ENCODE data around the gene NPFFR1.
A peak's percentile ranks its signal among the peaks of the same experiment; 100 is the strongest.

NPFFR1 gene

DNA sequence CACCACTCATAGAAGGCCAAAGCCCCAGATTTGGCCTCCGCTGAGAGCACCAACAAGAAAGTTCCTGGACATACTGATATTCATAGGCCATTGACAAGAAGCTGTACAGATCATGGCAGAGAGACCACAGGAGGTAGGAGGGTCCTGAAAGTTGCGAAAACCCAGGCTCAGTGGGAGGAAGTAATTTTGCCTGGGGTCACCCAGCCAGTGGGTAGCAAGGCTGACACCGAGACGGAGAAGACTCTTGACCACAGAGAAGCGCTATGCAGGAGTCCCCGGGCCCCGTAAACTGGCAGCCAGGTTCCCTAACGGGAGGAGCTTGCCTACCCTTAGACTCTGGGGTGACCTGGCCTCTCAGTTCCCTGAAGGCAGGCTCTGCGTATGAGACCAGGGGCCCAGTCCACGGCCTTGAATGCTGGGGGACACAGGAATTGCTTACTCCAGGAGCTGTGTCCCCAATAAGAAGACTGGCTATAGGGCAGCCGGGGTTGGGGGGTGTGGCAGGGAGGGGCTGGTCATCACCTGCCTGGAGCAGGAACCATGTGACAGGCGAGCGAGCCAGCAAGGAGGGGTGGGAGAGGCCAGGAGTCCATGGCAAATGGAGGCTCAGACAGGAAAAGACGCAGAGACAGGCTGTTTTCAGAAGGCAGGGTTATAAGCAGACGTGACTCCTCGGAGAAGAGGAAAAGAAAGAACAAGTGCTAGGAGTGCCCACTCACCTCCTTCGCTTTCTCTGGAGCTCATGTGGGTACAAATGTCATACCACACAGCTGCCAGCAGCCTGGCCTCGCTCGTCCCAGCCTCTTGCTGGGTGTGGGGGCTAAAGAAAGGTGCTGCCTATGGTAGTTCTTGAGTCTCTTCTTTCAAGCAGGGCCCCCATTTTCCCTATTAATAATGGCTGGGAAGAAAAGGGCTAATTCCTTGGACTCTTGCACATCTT is 24.6 kb upstream of the NPFFR1 start:
- no peak overlapping the region for H2BK120ac ChIP-seq (ENCODE audit: insufficient read depth, low read length, poor library complexity)
- no CpG with 5 or more reads among the region's 19 CpGs for WGBS (ENCODE audit: extremely low coverage, insufficient coverage, insufficient read length)
- H4K8ac ChIP-seq (ENCODE audit: low read depth, low read length), result no peak overlapping the region
- H3K36me3 ChIP-seq (ENCODE audit: control insufficient read depth in 1 of 2, insufficient read depth in 2 of 2, low read length in 2 of 2), result no peaks in the 10 kb centered on the region
- no peak overlapping the region for H3K18ac ChIP-seq (ENCODE audit: low read length)
- H4K91ac ChIP-seq (ENCODE audit: low read depth, low read length), result no peak overlapping the region
- no peak overlapping the region for H3K9ac ChIP-seq (ENCODE audit: low read length)
- no peak overlapping the region for H3K4ac ChIP-seq (ENCODE audit: low read depth, low read length)
- no peak overlapping the region for H2BK12ac ChIP-seq (ENCODE audit: low read length)
- no peak overlapping the region for H2BK5ac ChIP-seq (ENCODE audit: low read depth, low read length, poor library complexity)
- H3K9me3 ChIP-seq (ENCODE audit: insufficient read depth, low read depth, low read length), result no peaks in the 10 kb centered on the region
- H3K4me3 ChIP-seq (ENCODE audit: low read depth, low read length), result no peak overlapping the region
- no peak overlapping the region for H2AK5ac ChIP-seq (ENCODE audit: low read length)
- no peaks in the 10 kb centered on the region for H3K4me1 ChIP-seq (ENCODE audit: control insufficient read depth in 1 of 2, insufficient read depth in 2 of 2, low read length in 2 of 2)
- H3K79me2 ChIP-seq (ENCODE audit: control insufficient read depth, insufficient read depth, low read length, poor library complexity), result no peaks in the 10 kb centered on the region
- H3K27ac ChIP-seq (ENCODE audit: low read depth, low read length), result no peak overlapping the region
- H4K12ac ChIP-seq (ENCODE audit: low read depth, low read length), result no peak overlapping the region
- H3K4me2 ChIP-seq (ENCODE audit: low read length), result no peak overlapping the region
- no peak overlapping the region for H3K14ac ChIP-seq (ENCODE audit: low read length)
- H2AFZ ChIP-seq (ENCODE audit: insufficient read depth, low read length, poor library complexity), result no peak overlapping the region
- H3K79me1 ChIP-seq (ENCODE audit: low read length), result no peaks in the 10 kb centered on the region
- DNase-seq, result no peak
- no peak overlapping the region for H3K23ac ChIP-seq (ENCODE audit: low read length)
- no peaks in the 10 kb centered on the region for H3K27me3 ChIP-seq (ENCODE audit: insufficient read depth, low read length)

DNA sequence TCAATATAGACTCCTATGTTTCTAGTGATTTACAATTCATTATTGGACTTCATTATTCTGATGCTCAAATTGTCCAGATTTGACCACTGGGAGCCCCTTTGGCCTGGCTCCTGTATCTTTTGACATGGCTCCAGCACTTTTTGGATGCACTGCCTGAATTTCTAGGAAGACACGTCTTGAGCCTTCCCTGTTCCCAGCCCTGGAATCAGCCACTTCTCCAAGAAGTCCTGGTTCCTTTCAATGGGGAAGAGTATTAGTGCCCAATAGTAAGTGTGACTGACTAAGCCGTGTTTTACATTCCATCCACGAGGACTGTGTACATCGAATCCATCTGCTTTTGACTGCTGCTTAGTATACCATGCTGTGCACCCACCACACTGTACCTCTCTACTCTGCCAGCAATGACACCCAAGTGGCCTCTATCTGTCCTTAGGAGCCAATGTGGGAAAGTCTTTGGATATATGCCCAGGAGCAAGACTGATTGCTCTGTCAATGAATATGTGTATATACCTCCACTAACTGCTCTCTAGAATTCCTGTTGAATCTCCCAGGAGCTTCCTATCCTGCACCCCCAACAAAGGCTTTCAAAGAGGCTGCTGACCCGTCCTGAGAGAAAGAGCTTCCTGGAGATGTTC is 23.2 kb upstream of the NPFFR1 start:
- Histone ChIP-seq H3K14ac (ENCODE audit: low read length) (no peak overlapping the region), H3K4me2 (ENCODE audit: low read length) (no peak overlapping the region), H2BK12ac (ENCODE audit: low read length) (no peak overlapping the region), H3K9me3 (ENCODE audit: insufficient read depth, low read depth, low read length) (no peaks in the 10 kb centered on the region), H3K18ac (ENCODE audit: low read length) (no peak overlapping the region), H3K79me1 (ENCODE audit: low read length) (no peaks in the 10 kb centered on the region), H3K4me3 (ENCODE audit: low read depth, low read length) (no peak overlapping the region), H3K4ac (ENCODE audit: low read depth, low read length) (no peak overlapping the region), H3K79me2 (ENCODE audit: control insufficient read depth, insufficient read depth, low read length, poor library complexity) (no peaks in the 10 kb centered on the region), H4K8ac (ENCODE audit: low read depth, low read length) (no peak overlapping the region), H4K91ac (ENCODE audit: low read depth, low read length) (no peak overlapping the region), H3K9ac (ENCODE audit: low read length) (no peak overlapping the region), H2AK5ac (ENCODE audit: low read length) (no peak overlapping the region), H4K12ac (ENCODE audit: low read depth, low read length) (no peak overlapping the region), H3K27me3 (ENCODE audit: insufficient read depth, low read length) (no peaks in the 10 kb centered on the region), H3K23ac (ENCODE audit: low read length) (no peak overlapping the region), H3K27ac (ENCODE audit: low read depth, low read length) (no peak overlapping the region), H2AFZ (ENCODE audit: insufficient read depth, low read length, poor library complexity) (no peak overlapping the region), H2BK120ac (ENCODE audit: insufficient read depth, low read length, poor library complexity) (no peak overlapping the region), H3K4me1 (ENCODE audit: control insufficient read depth in 1 of 2, insufficient read depth in 2 of 2, low read length in 2 of 2) (no peaks in the 10 kb centered on the region), H2BK5ac (ENCODE audit: low read depth, low read length, poor library complexity) (no peak overlapping the region), H3K36me3 (ENCODE audit: control insufficient read depth in 1 of 2, insufficient read depth in 2 of 2, low read length in 2 of 2) (no peaks in the 10 kb centered on the region)
- no peak for DNase-seq
- no CpG with 5 or more reads among the region's 5 CpGs for WGBS (ENCODE audit: extremely low coverage, insufficient coverage, insufficient read length)

DNA sequence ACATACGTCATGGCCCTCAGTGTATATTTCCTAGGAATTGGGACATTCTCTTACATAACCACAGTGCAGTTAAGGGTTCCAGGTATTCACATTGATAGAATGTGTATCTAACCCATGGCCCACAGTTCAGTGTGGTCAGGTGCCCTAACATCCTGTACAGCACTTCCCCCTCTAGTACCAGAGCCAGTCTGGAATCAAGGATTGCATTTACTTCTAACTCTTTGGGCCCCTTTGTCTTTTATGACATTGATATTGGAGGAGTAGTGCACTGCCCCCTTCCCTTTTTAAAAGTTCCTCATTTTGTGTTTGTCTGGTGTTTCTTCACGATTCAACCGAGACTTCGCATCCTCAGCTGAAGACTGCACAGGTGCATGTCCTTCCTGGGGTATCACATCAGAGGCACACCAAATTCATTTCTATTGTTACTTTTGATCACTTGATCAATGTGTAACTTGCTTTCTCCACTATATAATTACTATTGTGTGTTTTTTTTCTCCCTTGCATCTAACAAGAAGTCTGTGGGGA is 22.4 kb upstream of the NPFFR1 start:
- Histone ChIP-seq H3K36me3 (ENCODE audit: control insufficient read depth in 1 of 2, insufficient read depth in 2 of 2, low read length in 2 of 2) (no peaks in the 10 kb centered on the region), H2AFZ (ENCODE audit: insufficient read depth, low read length, poor library complexity) (no peak overlapping the region), H3K4me2 (ENCODE audit: low read length) (no peak overlapping the region), H2BK120ac (ENCODE audit: insufficient read depth, low read length, poor library complexity) (no peak overlapping the region), H4K8ac (ENCODE audit: low read depth, low read length) (no peak overlapping the region), H3K4me1 (ENCODE audit: control insufficient read depth in 1 of 2, insufficient read depth in 2 of 2, low read length in 2 of 2) (no peaks in the 10 kb centered on the region), H3K27ac (ENCODE audit: low read depth, low read length) (no peak overlapping the region), H4K12ac (ENCODE audit: low read depth, low read length) (no peak overlapping the region), H3K9ac (ENCODE audit: low read length) (no peak overlapping the region), H3K4me3 (ENCODE audit: low read depth, low read length) (no peak overlapping the region), H2BK12ac (ENCODE audit: low read length) (no peak overlapping the region), H3K79me1 (ENCODE audit: low read length) (no peaks in the 10 kb centered on the region), H3K27me3 (ENCODE audit: insufficient read depth, low read length) (no peaks in the 10 kb centered on the region), H2AK5ac (ENCODE audit: low read length) (no peak overlapping the region), H3K18ac (ENCODE audit: low read length) (no peak overlapping the region), H2BK5ac (ENCODE audit: low read depth, low read length, poor library complexity) (no peak overlapping the region), H3K9me3 (ENCODE audit: insufficient read depth, low read depth, low read length) (no peaks in the 10 kb centered on the region), H3K79me2 (ENCODE audit: control insufficient read depth, insufficient read depth, low read length, poor library complexity) (no peaks in the 10 kb centered on the region), H4K91ac (ENCODE audit: low read depth, low read length) (no peak overlapping the region), H3K4ac (ENCODE audit: low read depth, low read length) (no peak overlapping the region), H3K14ac (ENCODE audit: low read length) (no peak overlapping the region), H3K23ac (ENCODE audit: low read length) (no peak overlapping the region)
- no peak for DNase-seq
- no CpG with 5 or more reads among the region's 4 CpGs for whole genome bisulfite sequencing (ENCODE audit: extremely low coverage, insufficient coverage, insufficient read length)

DNA sequence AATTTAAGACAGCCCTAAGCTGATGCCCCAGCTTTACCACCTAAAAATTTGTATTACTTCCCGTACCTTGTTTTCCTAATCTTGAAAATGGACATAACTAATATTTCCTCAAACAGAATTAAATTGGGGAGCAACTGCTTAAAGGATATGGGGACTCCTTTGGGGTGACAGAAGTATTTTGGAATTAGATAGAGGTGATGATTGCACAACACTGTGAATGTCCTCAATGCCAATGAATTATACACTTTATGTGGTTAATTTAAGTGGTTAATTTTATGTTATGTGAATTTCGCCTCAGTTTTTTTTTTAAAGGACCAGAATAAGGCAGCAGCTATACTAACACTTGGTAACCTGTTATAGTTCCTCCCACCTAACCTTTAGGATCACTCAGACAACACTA is 19.9 kb upstream of the NPFFR1 start:
- no CpG with 5 or more reads among the region's 2 CpGs for WGBS (ENCODE audit: extremely low coverage, insufficient coverage, insufficient read length)
- H4K8ac ChIP-seq (ENCODE audit: low read depth, low read length), result no peak overlapping the region
- H2BK120ac ChIP-seq (ENCODE audit: insufficient read depth, low read length, poor library complexity), result no peak overlapping the region
- H3K27me3 ChIP-seq (ENCODE audit: insufficient read depth, low read length), result no peaks in the 10 kb centered on the region
- no peak overlapping the region for H4K12ac ChIP-seq (ENCODE audit: low read depth, low read length)
- no peak overlapping the region for H3K27ac ChIP-seq (ENCODE audit: low read depth, low read length)
- no peak overlapping the region for H2AK5ac ChIP-seq (ENCODE audit: low read length)
- H3K79me1 ChIP-seq (ENCODE audit: low read length), result no peaks in the 10 kb centered on the region
- DNase-seq, result no peak
- H2BK5ac ChIP-seq (ENCODE audit: low read depth, low read length, poor library complexity), result no peak overlapping the region
- no peak overlapping the region for H2AFZ ChIP-seq (ENCODE audit: insufficient read depth, low read length, poor library complexity)
- no peaks in the 10 kb centered on the region for H3K9me3 ChIP-seq (ENCODE audit: insufficient read depth, low read depth, low read length)
- H3K23ac ChIP-seq (ENCODE audit: low read length), result no peak overlapping the region
- no peak overlapping the region for H3K4ac ChIP-seq (ENCODE audit: low read depth, low read length)
- no peak overlapping the region for H3K14ac ChIP-seq (ENCODE audit: low read length)
- no peaks in the 10 kb centered on the region for H3K36me3 ChIP-seq (ENCODE audit: control insufficient read depth in 1 of 2, insufficient read depth in 2 of 2, low read length in 2 of 2)
- peak overlapping the region; percentile 49 for H3K4me3 ChIP-seq (ENCODE audit: low read depth, low read length)
- H2BK12ac ChIP-seq (ENCODE audit: low read length), result no peak overlapping the region
- no peak overlapping the region for H4K91ac ChIP-seq (ENCODE audit: low read depth, low read length)
- no peak overlapping the region for H3K18ac ChIP-seq (ENCODE audit: low read length)
- no peaks in the 10 kb centered on the region for H3K79me2 ChIP-seq (ENCODE audit: control insufficient read depth, insufficient read depth, low read length, poor library complexity)
- H3K4me2 ChIP-seq (ENCODE audit: low read length), result no peak overlapping the region
- no peaks in the 10 kb centered on the region for H3K4me1 ChIP-seq (ENCODE audit: control insufficient read depth in 1 of 2, insufficient read depth in 2 of 2, low read length in 2 of 2)
- H3K9ac ChIP-seq (ENCODE audit: low read length), result no peak overlapping the region
